PFSK-1 (cell line): ENCODE data around the gene TFPT.

ENCODE experiments used
- POLR2AphosphoS5 ChIP-seq: IDR thresholded peaks from 2 replicates; pipeline ENCODE4 v1.6.1; 2012; ENCODE audit warnings: low read depth, mild to moderate bottlenecking, control low read depth, low read length, moderate library complexity
- SIN3A ChIP-seq: IDR thresholded peaks from 2 replicates; pipeline ENCODE4 v1.6.1; 2012; ENCODE audit warnings: mild to moderate bottlenecking, low read length, moderate library complexity, borderline replicate concordance; ENCODE audit not compliant: insufficient read depth
- TAF1 ChIP-seq: IDR thresholded peaks from 2 replicates; pipeline ENCODE4 v1.6.1; 2012; ENCODE audit warnings: low read length, control low read depth, borderline replicate concordance; ENCODE audit not compliant: insufficient read depth
- TF ChIP-seq, protein P1 (sequence below), 2 experiments: IDR thresholded peaks; 2 replicates each; pipeline versions ENCODE4 v1.6.1 to v1.8.0; 2011 to 2012; ENCODE audit warnings: low read depth in 2 of 2, low read length in 2 of 2, control low read depth in 1 of 2, inconsistent platforms in 1 of 2, mild to moderate bottlenecking in 1 of 2, moderate library complexity in 1 of 2; ENCODE audit not compliant: insufficient read depth in 1 of 2

DNA sequence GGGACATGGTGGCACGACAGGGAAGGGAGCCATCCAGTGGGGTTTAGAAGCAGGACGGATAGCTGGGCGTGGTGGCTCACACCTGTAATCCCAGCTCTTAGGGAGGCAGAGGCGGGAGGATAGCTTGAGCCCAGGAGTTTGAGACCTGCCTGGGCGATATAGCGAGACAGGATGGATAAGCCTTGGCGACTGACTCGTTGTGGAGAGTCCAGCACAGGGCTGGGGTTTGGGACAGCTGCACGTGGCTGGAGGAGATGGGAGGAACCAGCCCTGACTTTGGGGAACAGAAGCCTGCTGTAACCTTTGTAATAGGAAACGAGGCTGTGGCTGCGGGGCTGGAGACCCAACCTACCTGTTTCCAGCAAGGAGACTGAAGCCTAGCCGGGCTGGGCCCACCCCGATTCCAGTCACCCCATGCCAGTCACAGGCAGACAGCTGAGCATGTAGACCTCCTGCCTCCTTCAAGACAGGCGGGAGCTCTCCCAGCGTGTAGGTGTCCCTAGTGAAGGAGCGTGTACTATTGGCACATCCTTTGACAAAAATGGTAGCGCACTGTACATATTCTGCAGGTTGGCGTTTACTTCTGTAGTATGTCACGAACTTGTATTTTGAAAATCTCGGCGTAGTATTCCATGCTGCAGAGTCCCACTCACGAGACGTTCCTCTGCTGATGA is 36.0 kb upstream of the TFPT start:
- TF ChIP-seq POLR2AphosphoS5 (no peak), SIN3A (no peak), TAF1 (no peak)
- TF ChIP-seq, protein P1, sequence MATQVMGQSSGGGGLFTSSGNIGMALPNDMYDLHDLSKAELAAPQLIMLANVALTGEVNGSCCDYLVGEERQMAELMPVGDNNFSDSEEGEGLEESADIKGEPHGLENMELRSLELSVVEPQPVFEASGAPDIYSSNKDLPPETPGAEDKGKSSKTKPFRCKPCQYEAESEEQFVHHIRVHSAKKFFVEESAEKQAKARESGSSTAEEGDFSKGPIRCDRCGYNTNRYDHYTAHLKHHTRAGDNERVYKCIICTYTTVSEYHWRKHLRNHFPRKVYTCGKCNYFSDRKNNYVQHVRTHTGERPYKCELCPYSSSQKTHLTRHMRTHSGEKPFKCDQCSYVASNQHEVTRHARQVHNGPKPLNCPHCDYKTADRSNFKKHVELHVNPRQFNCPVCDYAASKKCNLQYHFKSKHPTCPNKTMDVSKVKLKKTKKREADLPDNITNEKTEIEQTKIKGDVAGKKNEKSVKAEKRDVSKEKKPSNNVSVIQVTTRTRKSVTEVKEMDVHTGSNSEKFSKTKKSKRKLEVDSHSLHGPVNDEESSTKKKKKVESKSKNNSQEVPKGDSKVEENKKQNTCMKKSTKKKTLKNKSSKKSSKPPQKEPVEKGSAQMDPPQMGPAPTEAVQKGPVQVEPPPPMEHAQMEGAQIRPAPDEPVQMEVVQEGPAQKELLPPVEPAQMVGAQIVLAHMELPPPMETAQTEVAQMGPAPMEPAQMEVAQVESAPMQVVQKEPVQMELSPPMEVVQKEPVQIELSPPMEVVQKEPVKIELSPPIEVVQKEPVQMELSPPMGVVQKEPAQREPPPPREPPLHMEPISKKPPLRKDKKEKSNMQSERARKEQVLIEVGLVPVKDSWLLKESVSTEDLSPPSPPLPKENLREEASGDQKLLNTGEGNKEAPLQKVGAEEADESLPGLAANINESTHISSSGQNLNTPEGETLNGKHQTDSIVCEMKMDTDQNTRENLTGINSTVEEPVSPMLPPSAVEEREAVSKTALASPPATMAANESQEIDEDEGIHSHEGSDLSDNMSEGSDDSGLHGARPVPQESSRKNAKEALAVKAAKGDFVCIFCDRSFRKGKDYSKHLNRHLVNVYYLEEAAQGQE (IDR thresholded peaks at IDR 0.05; ENCODE audit: insufficient read depth in 1 of 2, low read depth in 2 of 2, low read length in 2 of 2), result no peak
